Measurements from ENCODE around the gene MAP2.

- TF ChIP-seq CTCF (IDR thresholded peaks at IDR 0.05) (no peak), POLR2A (IDR thresholded peaks at IDR 0.05) (no peak)
These were observed 242.4 kb downstream of the MAP2 start for GRCh38 chr2:209666296-209666695.
